ENCODE data around the gene ELOVL6.
A peak's percentile ranks its signal among the peaks of the same experiment; 100 is the strongest.

The ELOVL6 gene

GRCh38 chr4:110020646-110021443 lies 177.6 kb downstream of the ELOVL6 start:
- no peak for TF ChIP-seq CTCF (conservative IDR thresholded peaks at IDR 0.05; ENCODE audit: low read depth, low read length)
- DNase-seq (ENCODE audit: low read depth) = no peak

GRCh38 chr4:110020139-110020538 lies 178.3 kb downstream of the ELOVL6 start:
- peak; percentile 83 for DNase-seq (ENCODE audit: low read depth)
- H3K4me3 ChIP-seq (ENCODE audit: low read depth, low read length) = no peak overlapping the region
- TF ChIP-seq CTCF (conservative IDR thresholded peaks at IDR 0.05; ENCODE audit: low read depth, low read length) = no peak

More at GRCh38 chr4:110020646-110021443, 177.6 kb downstream of the ELOVL6 start:
- no peak overlapping the region for H3K4me3 ChIP-seq (ENCODE audit: low read depth, low read length)

- DNase-seq (ENCODE audit: low read depth) = no peak
- H3K4me3 ChIP-seq (ENCODE audit: low read depth, low read length) = no peak overlapping the region
- no peak for TF ChIP-seq CTCF (conservative IDR thresholded peaks at IDR 0.05; ENCODE audit: low read depth, low read length)
Observed at GRCh38 chr4:110019153-110019552, 179.3 kb downstream of the ELOVL6 start.

GRCh38 chr4:110014233-110014632 lies 184.2 kb downstream of the ELOVL6 start:
- H3K4me3 ChIP-seq (ENCODE audit: low read depth, low read length) = no peak overlapping the region
- no peak for TF ChIP-seq CTCF (conservative IDR thresholded peaks at IDR 0.05; ENCODE audit: low read depth, low read length)
- no peak for DNase-seq (ENCODE audit: low read depth)

GRCh38 chr4:110012917-110013316 lies 185.5 kb downstream of the ELOVL6 start:
- DNase-seq (ENCODE audit: low read depth) = no peak
- TF ChIP-seq CTCF (conservative IDR thresholded peaks at IDR 0.05; ENCODE audit: low read depth, low read length) = no peak
- no peak overlapping the region for H3K4me3 ChIP-seq (ENCODE audit: low read depth, low read length)

- TF ChIP-seq CTCF (conservative IDR thresholded peaks at IDR 0.05; ENCODE audit: low read depth, low read length) = no peak
Observed at GRCh38 chr4:110010797-110011196, 187.6 kb downstream of the ELOVL6 start.

GRCh38 chr4:110009550-110009949 lies 188.9 kb downstream of the ELOVL6 start:
- no peak for DNase-seq (ENCODE audit: low read depth)
- TF ChIP-seq CTCF (conservative IDR thresholded peaks at IDR 0.05; ENCODE audit: low read depth, low read length) = no peak
- no peak overlapping the region for H3K4me3 ChIP-seq (ENCODE audit: low read depth, low read length)

More at GRCh38 chr4:110010797-110011196, 187.6 kb downstream of the ELOVL6 start:
- no peak for DNase-seq (ENCODE audit: low read depth)
- no peak overlapping the region for H3K4me3 ChIP-seq (ENCODE audit: low read depth, low read length)

All from choroid plexus epithelial cell (primary cell).